Body of pancreas (tissue), 4 donors: ENCODE measurements around the gene DNAH7.

Experiments
- CTCF ChIP-seq, 7 experiments: fragments of 450-650 bp in 4 of 7; fragments of 200-600 bp in 3 of 7; sonication (generic) in 3 of 7; IDR thresholded peaks; one replicate each; pipeline ENCODE4 v1.5.1; 2016 to 2019; ENCODE audit warnings: antibody characterized with exemption in 7 of 7
- POLR2A ChIP-seq, 3 donors: fragments of 450-650 bp; IDR thresholded peaks; one replicate each; pipeline ENCODE4 v1.6.1; 2016; ENCODE audit warnings: antibody characterized with exemption in 3 of 3, mild to moderate bottlenecking in 2 of 3

DNA sequence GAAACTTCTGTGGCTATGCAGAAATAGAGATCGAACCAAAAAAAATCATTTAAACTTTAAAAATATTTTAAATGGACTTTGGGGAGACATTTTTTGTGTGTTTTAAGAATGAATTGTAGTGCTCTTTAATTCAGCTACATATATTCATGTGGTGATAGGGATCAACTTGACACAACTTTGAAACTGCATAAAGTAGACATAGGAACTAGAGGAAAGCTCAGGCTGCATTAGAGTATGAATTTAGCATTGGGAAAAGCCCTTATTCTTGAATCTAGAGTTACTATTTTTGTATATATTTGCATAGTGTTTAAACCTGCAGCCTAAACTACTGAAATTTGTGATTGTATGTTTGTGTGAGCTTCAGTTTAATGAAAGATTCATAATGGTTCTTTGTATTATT is 333.3 kb downstream of the DNAH7 start:
- TF ChIP-seq CTCF (IDR thresholded peaks at IDR 0.05) = no peak
- no peak for TF ChIP-seq POLR2A (IDR thresholded peaks at IDR 0.05)
